Peyer's patch (tissue), 4 donors: Measurements from ENCODE around the gene GPR151.

Experiments used
- CTCF ChIP-seq, 6 experiments: fragments of 450-650 bp in 4 of 6; fragments of 200-600 bp in 2 of 6; sonication (generic) in 1 of 6; IDR thresholded peaks; one replicate each; pipeline ENCODE4 v1.5.1; 2017 to 2019; ENCODE audit warnings: antibody characterized with exemption in 6 of 6, mild to moderate bottlenecking in 3 of 6, moderate library complexity in 1 of 6
- POLR2A ChIP-seq, 2 donors: fragments of 450-650 bp; IDR thresholded peaks; one replicate each; pipeline ENCODE4 v1.5.1; 2017; ENCODE audit warnings: antibody characterized with exemption in 2 of 2, mild to moderate bottlenecking in 2 of 2, moderate library complexity in 2 of 2

- TF ChIP-seq CTCF (IDR thresholded peaks at IDR 0.05) (no peak), POLR2A (IDR thresholded peaks at IDR 0.05) (no peak)
Observed at GRCh38 chr5:146474065-146474464, 41.9 kb downstream of the GPR151 start.
